ENCODE results near the gene TAPBPL. TPM values are rescaled to one million over a fixed set of nuclear protein-coding genes. Genes with fewer than 3 reads are reported as not detected.
"Not testable (repeated sequence)": the region's sequence is repeated elsewhere in the genome, so short reads cannot be mapped to it uniquely, and the experiment has no call there.

Gene TAPBPL
- polyA plus RNA-seq, 2 donors, result 8.9 to 11.9 TPM

DNA sequence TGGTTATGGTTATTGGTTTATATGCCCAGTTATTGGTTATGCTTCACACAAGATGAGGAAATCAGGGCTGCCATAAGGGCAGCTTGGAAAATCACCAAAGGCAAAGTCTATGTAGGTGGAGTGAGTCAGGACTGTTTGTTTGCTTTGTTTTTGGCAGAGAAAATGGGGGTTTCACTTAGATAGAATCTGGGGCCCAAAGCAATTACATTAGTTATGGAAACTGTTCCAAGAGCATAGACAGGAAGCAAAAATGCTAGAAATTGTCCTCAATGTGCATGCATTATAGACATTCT is 16.4 kb downstream of the TAPBPL start:
- H3K4me1 ChIP-seq (ENCODE audit: control insufficient read depth in 2 of 2, insufficient read depth in 2 of 2, low read length in 1 of 2), result peaks cover 0 to 3% of the 10 kb centered on the region in 2 donors
- H3K4me3 ChIP-seq (ENCODE audit: low read depth in 1 of 2, low read length in 2 of 2), result no peak overlapping the region
- peaks cover 0 to 16% of the 10 kb centered on the region in 2 donors for H3K36me3 ChIP-seq (ENCODE audit: control insufficient read depth in 2 of 2, insufficient read depth in 2 of 2, low read length in 1 of 2)
- H3K27ac ChIP-seq (ENCODE audit: low read depth in 2 of 2, low read length in 1 of 2), result no peak overlapping the region
- H3K27me3 ChIP-seq (ENCODE audit: control insufficient read depth in 1 of 2, insufficient read depth in 2 of 2, low read length in 2 of 2), result no peaks in the 10 kb centered on the region
- no peaks in the 10 kb centered on the region for H3K9me3 ChIP-seq (ENCODE audit: control insufficient read depth in 2 of 2, insufficient read depth in 1 of 2, low read depth in 1 of 2, low read length in 1 of 2)

DNA sequence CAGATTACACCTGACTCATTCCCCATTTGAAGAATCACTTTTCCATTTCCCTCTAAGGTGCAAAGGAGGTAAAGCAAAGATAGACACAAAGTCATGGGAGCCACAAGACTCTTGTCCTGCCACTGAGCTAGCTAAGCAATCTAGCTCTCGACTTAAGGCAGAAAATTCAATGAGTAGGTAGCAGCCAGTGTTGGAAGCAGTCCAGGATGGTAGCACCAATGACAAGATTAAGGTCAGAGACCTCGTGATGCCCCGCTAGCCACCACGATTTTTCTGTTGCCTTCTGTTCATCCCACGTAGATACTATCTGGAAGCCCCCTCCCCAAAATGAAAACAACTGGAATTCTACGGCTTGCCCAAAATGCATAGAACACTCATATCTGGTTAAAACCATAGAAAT is 17.2 kb downstream of the TAPBPL start:
- WGBS, 2 donors, result 63 to 64% methylated on average over 6 of the region's 6 CpGs
- Histone ChIP-seq H3K36me3 (ENCODE audit: control insufficient read depth in 2 of 2, insufficient read depth in 2 of 2, low read length in 1 of 2) (peaks cover 0 to 12% of the 10 kb centered on the region in 2 donors), H3K9me3 (ENCODE audit: control insufficient read depth in 2 of 2, insufficient read depth in 1 of 2, low read depth in 1 of 2, low read length in 1 of 2) (no peaks in the 10 kb centered on the region), H3K27me3 (ENCODE audit: control insufficient read depth in 1 of 2, insufficient read depth in 2 of 2, low read length in 2 of 2) (no peaks in the 10 kb centered on the region), H3K4me1 (ENCODE audit: control insufficient read depth in 2 of 2, insufficient read depth in 2 of 2, low read length in 1 of 2) (peaks cover 0 to 3% of the 10 kb centered on the region in 2 donors), H3K4me3 (ENCODE audit: low read depth in 1 of 2, low read length in 2 of 2) (no peak overlapping the region), H3K27ac (ENCODE audit: low read depth in 2 of 2, low read length in 1 of 2) (peak overlapping the region in 1 of 2 donors; percentile 2)

DNA sequence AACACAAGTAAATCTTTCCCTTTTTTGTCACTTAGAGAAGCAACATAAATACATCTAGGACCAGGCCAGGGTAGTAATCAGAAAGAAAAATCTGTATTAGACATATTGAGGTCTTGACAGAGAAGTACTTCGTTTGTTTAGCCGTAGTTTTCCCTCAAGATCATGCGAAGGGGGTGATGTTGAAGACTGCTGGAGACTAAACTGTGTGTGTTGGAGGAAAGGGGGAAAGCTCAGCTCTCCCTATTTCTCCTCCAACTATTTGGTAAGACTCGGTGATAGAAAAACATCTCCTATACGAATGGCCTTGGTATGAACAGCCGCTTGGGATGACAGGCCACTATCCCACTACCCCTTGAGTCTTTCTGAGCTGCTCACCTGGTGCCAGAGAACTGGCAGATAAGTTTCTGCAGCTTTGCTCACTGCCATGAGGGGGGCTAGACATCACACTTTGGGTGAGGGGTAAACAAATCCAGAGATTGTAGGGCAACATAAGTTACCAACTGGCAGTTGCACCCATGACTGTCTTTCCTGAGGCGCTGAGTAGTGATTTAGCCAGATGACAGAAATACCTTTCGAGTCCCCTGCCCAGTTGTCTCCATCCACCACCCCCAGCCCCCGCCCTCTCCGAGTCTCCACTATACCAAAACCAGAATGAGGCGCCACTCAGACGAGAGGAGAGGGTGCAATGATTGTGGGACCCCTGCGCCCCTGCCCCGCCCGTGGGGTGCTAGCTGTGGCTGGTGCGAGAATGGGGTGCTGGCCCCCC is 17.9 kb downstream of the TAPBPL start:
- H3K4me3 ChIP-seq (ENCODE audit: low read depth in 1 of 2, low read length in 2 of 2), result peak overlapping the region; percentile 67 to 82
- no peaks in the 10 kb centered on the region for H3K9me3 ChIP-seq (ENCODE audit: control insufficient read depth in 2 of 2, insufficient read depth in 1 of 2, low read depth in 1 of 2, low read length in 1 of 2)
- H3K36me3 ChIP-seq (ENCODE audit: control insufficient read depth in 2 of 2, insufficient read depth in 2 of 2, low read length in 1 of 2), result peaks cover 0 to 6% of the 10 kb centered on the region in 2 donors
- peak overlapping the region; percentile 94 for H3K27ac ChIP-seq (ENCODE audit: low read depth in 2 of 2, low read length in 1 of 2)
- H3K27me3 ChIP-seq (ENCODE audit: control insufficient read depth in 1 of 2, insufficient read depth in 2 of 2, low read length in 2 of 2), result no peaks in the 10 kb centered on the region
- H3K4me1 ChIP-seq (ENCODE audit: control insufficient read depth in 2 of 2, insufficient read depth in 2 of 2, low read length in 1 of 2), result peaks cover 0 to 3% of the 10 kb centered on the region in 2 donors
- 12 to 22% methylated on average over 16 of the region's 16 CpGs for WGBS, 2 donors

DNA sequence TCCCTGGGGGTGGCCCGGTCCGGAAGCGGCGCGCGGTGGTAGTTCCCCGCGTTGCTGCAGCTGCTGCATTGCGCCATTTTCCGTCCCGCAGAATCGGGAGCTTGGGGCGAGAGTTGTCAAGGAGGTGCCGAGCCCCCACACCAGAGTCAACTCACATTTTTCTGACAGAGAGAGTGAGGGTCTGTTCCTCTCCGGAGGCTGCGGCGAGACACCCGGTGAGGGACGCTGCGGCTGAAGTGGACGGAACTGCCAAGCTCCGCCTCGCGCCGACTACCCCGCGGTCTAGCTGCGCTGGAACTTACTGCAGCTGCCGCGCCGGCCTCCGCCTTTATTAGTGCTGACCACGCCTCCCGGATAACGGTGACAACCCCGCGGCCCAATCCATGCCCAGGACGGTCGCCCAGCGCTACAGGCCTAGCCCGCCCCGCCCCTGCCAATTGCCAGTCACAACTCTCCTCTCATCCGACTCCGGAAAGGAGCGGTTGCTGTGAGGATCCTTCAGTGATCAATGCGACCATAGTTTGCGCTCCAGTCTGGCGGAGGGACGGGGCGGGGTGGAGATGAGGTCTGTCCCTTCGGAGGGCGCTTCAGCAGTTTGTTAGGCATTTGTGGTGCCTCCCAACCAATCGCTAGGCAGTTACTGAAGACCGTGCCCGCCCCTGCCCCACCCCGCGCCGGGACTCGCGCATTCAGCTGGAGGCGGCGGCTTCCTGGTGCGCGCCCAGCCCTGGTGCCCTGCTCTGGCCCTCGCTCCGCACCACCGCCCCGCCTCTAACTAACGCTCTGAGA is 18.7 kb downstream of the TAPBPL start, which contains the start of gene VAMP1:
Gene VAMP1, minus strand, starts transcription at position 303 of the 789 bp plus-strand sequence. Its CDS starts 146 bp downstream, at position 157.
- H3K27ac ChIP-seq (ENCODE audit: low read depth in 2 of 2, low read length in 1 of 2), result peak within 1 kb of the TSS; percentile 94
- peaks cover 0 to 3% of the 10 kb centered on the region in 2 donors for H3K4me1 ChIP-seq (ENCODE audit: control insufficient read depth in 2 of 2, insufficient read depth in 2 of 2, low read length in 1 of 2)
- peak within 1 kb of the TSS; percentile 67 to 82 for H3K4me3 ChIP-seq (ENCODE audit: low read depth in 1 of 2, low read length in 2 of 2)
- no peaks in the 10 kb centered on the region for H3K27me3 ChIP-seq (ENCODE audit: control insufficient read depth in 1 of 2, insufficient read depth in 2 of 2, low read length in 2 of 2)
- H3K9me3 ChIP-seq (ENCODE audit: control insufficient read depth in 2 of 2, insufficient read depth in 1 of 2, low read depth in 1 of 2, low read length in 1 of 2), result no peaks in the 10 kb centered on the region
- WGBS, 2 donors, result 0 to 1% methylated on average over 65 to 69 of the region's 69 CpGs
- peaks cover 0 to 4% of the 10 kb centered on the region in 2 donors for H3K36me3 ChIP-seq (ENCODE audit: control insufficient read depth in 2 of 2, insufficient read depth in 2 of 2, low read length in 1 of 2)

DNA sequence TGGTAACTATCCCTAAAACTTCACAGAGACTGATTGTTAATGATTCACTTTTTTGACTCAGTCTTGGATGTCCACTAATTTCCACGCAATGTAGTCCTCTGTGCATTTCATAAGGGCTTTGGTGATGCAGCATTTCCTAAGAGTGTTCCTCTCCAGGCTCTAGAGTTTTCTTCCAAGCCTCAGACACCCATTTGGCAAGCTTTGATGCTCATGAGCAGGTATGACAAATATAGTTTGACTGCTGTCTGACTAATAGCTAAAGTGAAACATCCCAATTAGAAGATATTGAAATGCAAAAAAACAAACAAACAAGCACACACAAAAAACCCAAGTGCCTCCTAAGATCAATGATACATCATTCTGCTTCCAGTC is 20.1 kb downstream of the TAPBPL start:
- Histone ChIP-seq H3K27me3 (ENCODE audit: control insufficient read depth in 1 of 2, insufficient read depth in 2 of 2, low read length in 2 of 2) (no peaks in the 10 kb centered on the region), H3K4me3 (ENCODE audit: low read depth in 1 of 2, low read length in 2 of 2) (no peak overlapping the region), H3K36me3 (ENCODE audit: control insufficient read depth in 2 of 2, insufficient read depth in 2 of 2, low read length in 1 of 2) (no peaks in the 10 kb centered on the region), H3K4me1 (ENCODE audit: control insufficient read depth in 2 of 2, insufficient read depth in 2 of 2, low read length in 1 of 2) (peaks cover 0 to 3% of the 10 kb centered on the region in 2 donors), H3K27ac (ENCODE audit: low read depth in 2 of 2, low read length in 1 of 2) (no peak overlapping the region), H3K9me3 (ENCODE audit: control insufficient read depth in 2 of 2, insufficient read depth in 1 of 2, low read depth in 1 of 2, low read length in 1 of 2) (no peaks in the 10 kb centered on the region)
- 70 to 94% methylated on average over 1 of the region's 1 CpG for WGBS, 2 donors

DNA sequence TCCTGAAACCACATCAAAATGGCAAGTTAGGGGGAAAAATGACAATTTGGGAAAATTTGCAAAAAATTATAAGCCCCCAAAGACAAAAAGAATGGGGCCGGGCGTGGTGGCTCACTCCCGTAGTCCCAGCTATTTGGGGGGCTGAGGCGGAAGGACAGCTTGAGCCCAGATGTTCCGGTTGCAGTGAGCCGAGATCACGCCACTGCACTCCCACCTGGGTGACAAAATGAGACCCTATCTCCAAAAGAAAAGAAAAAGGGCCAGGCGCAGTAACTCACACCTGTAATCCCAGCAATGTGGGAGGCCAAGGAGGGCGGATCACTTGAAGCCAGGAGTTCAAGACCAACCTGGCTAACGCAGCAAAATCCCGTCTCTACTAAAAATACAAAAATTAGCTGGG is 20.6 kb downstream of the TAPBPL start:
- WGBS, 2 donors, result 84 to 88% methylated on average over 11 of the region's 11 CpGs
- Histone ChIP-seq H3K27me3 (ENCODE audit: control insufficient read depth in 1 of 2, insufficient read depth in 2 of 2, low read length in 2 of 2) (no peaks in the 10 kb centered on the region), H3K36me3 (ENCODE audit: control insufficient read depth in 2 of 2, insufficient read depth in 2 of 2, low read length in 1 of 2) (no peaks in the 10 kb centered on the region), H3K9me3 (ENCODE audit: control insufficient read depth in 2 of 2, insufficient read depth in 1 of 2, low read depth in 1 of 2, low read length in 1 of 2) (no peaks in the 10 kb centered on the region), H3K4me3 (ENCODE audit: low read depth in 1 of 2, low read length in 2 of 2) (no peak overlapping the region), H3K4me1 (ENCODE audit: control insufficient read depth in 2 of 2, insufficient read depth in 2 of 2, low read length in 1 of 2) (peaks cover 0 to 3% of the 10 kb centered on the region in 2 donors), H3K27ac (ENCODE audit: low read depth in 2 of 2, low read length in 1 of 2) (no peak overlapping the region)

DNA sequence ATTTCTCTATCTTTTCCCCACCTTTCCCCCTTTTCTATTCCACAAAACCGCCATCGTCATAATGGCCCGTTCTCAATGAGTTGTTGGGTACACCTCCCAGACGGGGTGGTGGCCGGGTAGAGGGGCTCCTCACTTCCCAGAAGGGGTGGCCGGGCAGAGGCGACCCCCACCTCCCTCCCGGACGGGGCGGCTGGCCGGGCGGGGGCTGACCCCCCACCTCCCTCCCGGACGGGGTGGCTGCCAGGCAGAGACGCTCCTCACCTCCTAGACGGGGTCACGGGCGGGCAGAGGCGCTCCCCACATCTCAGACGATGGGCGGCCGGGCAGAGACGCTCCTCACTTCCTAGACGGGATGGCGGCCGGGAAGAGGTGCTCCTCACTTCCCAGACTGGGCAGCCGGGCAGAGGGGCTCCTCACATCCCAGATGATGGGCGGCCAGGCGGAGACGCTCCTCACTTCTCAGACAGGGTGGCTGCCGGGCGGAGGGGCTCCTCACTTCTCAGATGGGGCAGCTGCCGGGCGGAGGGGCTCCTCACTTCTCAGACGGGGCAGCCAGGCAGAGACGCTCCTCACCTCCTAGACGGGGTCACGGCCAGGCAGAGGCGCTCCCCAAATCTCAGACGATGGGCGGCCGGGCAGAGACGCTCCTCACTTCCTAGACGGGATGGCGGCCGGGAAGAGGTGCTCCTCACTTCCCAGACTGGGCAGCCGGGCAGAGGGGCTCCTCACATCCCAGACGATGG is 23.6 kb downstream of the TAPBPL start:
- WGBS, 2 donors, result 93% methylated on average over 33 to 44 of the region's 48 CpGs
- H3K36me3 ChIP-seq (ENCODE audit: control insufficient read depth in 2 of 2, insufficient read depth in 2 of 2, low read length in 1 of 2); H3K27me3 ChIP-seq (ENCODE audit: control insufficient read depth in 1 of 2, insufficient read depth in 2 of 2, low read length in 2 of 2); H3K4me1 ChIP-seq (ENCODE audit: control insufficient read depth in 2 of 2, insufficient read depth in 2 of 2, low read length in 1 of 2); H3K9me3 ChIP-seq (ENCODE audit: control insufficient read depth in 2 of 2, insufficient read depth in 1 of 2, low read depth in 1 of 2, low read length in 1 of 2); H3K27ac ChIP-seq (ENCODE audit: low read depth in 2 of 2, low read length in 1 of 2); H3K4me3 ChIP-seq (ENCODE audit: low read depth in 1 of 2, low read length in 2 of 2): not testable (repeated sequence)

DNA sequence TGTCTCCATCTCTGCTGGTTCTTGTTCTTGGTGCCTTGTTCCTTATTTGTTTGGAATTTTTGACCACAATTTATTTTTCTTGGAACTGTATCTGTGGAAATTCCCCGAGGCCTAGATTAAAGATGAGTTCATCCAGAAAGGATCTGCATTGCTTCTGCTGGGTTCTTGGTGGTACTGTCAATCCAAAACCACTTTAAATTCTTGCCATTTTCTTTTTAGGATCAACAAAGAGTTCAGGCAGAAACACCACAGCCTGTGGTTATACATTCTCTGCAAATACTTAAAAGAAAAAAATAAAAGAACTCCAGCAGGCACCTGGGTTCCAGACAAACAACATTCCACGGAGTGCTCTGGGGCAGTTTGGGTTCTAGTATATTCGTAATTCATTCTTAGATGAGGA is 24.6 kb downstream of the TAPBPL start:
- Histone ChIP-seq H3K9me3 (ENCODE audit: control insufficient read depth in 2 of 2, insufficient read depth in 1 of 2, low read depth in 1 of 2, low read length in 1 of 2) (no peaks in the 10 kb centered on the region), H3K27me3 (ENCODE audit: control insufficient read depth in 1 of 2, insufficient read depth in 2 of 2, low read length in 2 of 2) (no peaks in the 10 kb centered on the region), H3K4me3 (ENCODE audit: low read depth in 1 of 2, low read length in 2 of 2) (no peak overlapping the region), H3K36me3 (ENCODE audit: control insufficient read depth in 2 of 2, insufficient read depth in 2 of 2, low read length in 1 of 2) (no peaks in the 10 kb centered on the region), H3K4me1 (ENCODE audit: control insufficient read depth in 2 of 2, insufficient read depth in 2 of 2, low read length in 1 of 2) (no peaks in the 10 kb centered on the region), H3K27ac (ENCODE audit: low read depth in 2 of 2, low read length in 1 of 2) (peak overlapping the region in 1 of 2 donors; percentile 7)
- WGBS, 2 donors, result 40 to 60% methylated on average over 3 of the region's 3 CpGs

DNA sequence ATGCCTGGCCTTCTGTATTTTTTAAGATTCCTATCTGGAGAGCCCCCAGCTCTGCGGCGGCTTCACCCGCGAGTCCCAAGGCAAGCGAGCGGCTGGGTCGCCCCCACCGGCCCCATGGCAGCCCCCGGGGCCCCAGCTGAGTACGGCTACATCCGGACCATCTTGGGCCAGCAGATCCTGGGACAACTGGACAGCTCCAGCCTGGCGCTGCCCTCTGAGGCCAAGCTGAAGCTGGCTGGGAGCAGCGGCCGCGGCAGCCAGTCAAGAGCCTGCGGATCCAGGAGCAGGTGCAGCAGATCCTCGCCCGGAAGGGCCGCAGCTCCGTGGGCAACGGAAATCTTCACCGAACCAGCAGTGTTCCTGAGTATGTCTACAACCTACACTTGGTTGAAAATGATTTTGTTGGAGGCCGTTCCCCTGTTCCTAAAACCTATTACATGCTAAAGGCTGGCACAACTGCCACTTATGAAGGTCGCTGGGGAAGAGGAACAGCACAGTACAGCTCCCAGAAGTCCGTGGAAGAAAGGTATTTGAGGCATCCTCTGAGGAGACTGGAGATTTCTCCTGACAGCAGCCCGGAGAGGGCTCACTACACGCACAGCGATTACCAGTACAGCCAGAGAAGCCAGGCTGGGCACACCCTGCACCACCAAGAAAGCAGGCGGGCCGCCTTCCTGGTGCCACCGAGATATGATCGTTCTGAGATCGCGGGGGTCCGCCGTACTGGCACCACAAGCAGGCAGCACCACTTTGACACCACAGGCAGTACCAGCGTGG is 25.9 kb downstream of the TAPBPL start:
- not testable (repeated sequence) for H3K4me3 ChIP-seq (ENCODE audit: low read depth in 1 of 2, low read length in 2 of 2); H3K9me3 ChIP-seq (ENCODE audit: control insufficient read depth in 2 of 2, insufficient read depth in 1 of 2, low read depth in 1 of 2, low read length in 1 of 2); H3K36me3 ChIP-seq (ENCODE audit: control insufficient read depth in 2 of 2, insufficient read depth in 2 of 2, low read length in 1 of 2); H3K4me1 ChIP-seq (ENCODE audit: control insufficient read depth in 2 of 2, insufficient read depth in 2 of 2, low read length in 1 of 2); H3K27me3 ChIP-seq (ENCODE audit: control insufficient read depth in 1 of 2, insufficient read depth in 2 of 2, low read length in 2 of 2); H3K27ac ChIP-seq (ENCODE audit: low read depth in 2 of 2, low read length in 1 of 2)
- 94 to 96% methylated on average over 37 of the region's 37 CpGs for WGBS, 2 donors
